Measurements from ENCODE around the gene ANKRD34A.

- TF ChIP-seq EZH2 (IDR thresholded peaks at IDR 0.05; ENCODE audit: low read length, unreplicated experiment) (no peak), EZH2phosphoT487 (IDR thresholded peaks at IDR 0.05; ENCODE audit: borderline replicate concordance, low read length) (no peak)
Observed at GRCh38 chr1:145952903-145953302, 11.5 kb downstream of the ANKRD34A start.
